Lung (tissue), 12 donors: ENCODE measurements around the gene SMCR8. TPM values are rescaled to one million over a fixed set of nuclear protein-coding genes. Genes with fewer than 3 reads are reported as not detected.

ENCODE experiments used
- ATAC-seq: fragments of 200-7000 bp; cut with Tn5 transposase; one replicate; pipeline ENCODE4 v1.9.1; 2020; ENCODE audit warnings: moderate number of reproducible peaks; ENCODE audit not compliant: insufficient read depth, low FRiP score
- DNase-seq, 3 donors: peaks; one replicate each; pipeline ENCODE4 v3.0.0-alpha.2; 2013 to 2017
- H3K27ac ChIP-seq, 2 donors: one replicate each; pipeline ENCODE4 v1.5.1; 2013; ENCODE audit warnings: mild to moderate bottlenecking in 2 of 2, moderate library complexity in 2 of 2, control low read depth in 1 of 2, inconsistent platforms in 1 of 2, low read depth in 1 of 2, low read length in 1 of 2
- H3K27me3 ChIP-seq, 3 donors: one replicate each; pipeline ENCODE4 v1.5.1; 2013; ENCODE audit warnings: low read length in 2 of 3; ENCODE audit not compliant: control insufficient read depth in 3 of 3, insufficient read depth in 3 of 3
- H3K36me3 ChIP-seq, 4 donors: one replicate each; pipeline ENCODE4 v1.5.1; 2013; ENCODE audit warnings: low read length in 4 of 4, mild to moderate bottlenecking in 1 of 4, moderate library complexity in 1 of 4; ENCODE audit not compliant: control insufficient read depth in 4 of 4, insufficient read depth in 4 of 4
- H3K4me1 ChIP-seq, 5 donors: one replicate each; pipeline ENCODE4 v1.5.1; 2013; ENCODE audit warnings: low read length in 5 of 5, mild to moderate bottlenecking in 2 of 5, moderate library complexity in 1 of 5; ENCODE audit not compliant: control insufficient read depth in 5 of 5, insufficient read depth in 5 of 5
- H3K4me3 ChIP-seq: one replicate; pipeline ENCODE4 v1.5.1; 2013; ENCODE audit warnings: mild to moderate bottlenecking, control low read depth, moderate library complexity
- H3K9ac ChIP-seq, 2 donors: one replicate each; pipeline ENCODE4 v1.5.1; 2013; ENCODE audit warnings: low read length in 2 of 2, control low read depth in 1 of 2; ENCODE audit not compliant: insufficient read depth in 1 of 2
- H3K9me3 ChIP-seq, 4 donors: one replicate each; pipeline ENCODE4 v1.5.1; 2013; ENCODE audit warnings: low read length in 3 of 4, mild to moderate bottlenecking in 1 of 4, moderate library complexity in 1 of 4; ENCODE audit not compliant: control insufficient read depth in 4 of 4, insufficient read depth in 3 of 4
- WGBS, 2 donors: extraction: QIAGEN DNeasy Blood & Tissue Kit; methylation state at CpG; one replicate each; pipeline ENCODE4 v1.1.7; 2013; 5-methylcytosine and 5-hydroxymethylcytosine counted together
- polyA plus RNA-seq, 2 donors: library from polyadenylated mRNA; stranded (reverse); fragments of 200-250 nt; gene quantifications; one replicate each; pipeline ENCODE4 v1.2.1, GENCODE V29; 2013
- total RNA-seq, 2 donors: library from RNA; depleted of rRNA in 1 of 2; stranded (reverse); fragments of >200 nt in 1 of 2; gene quantifications; one replicate each; pipeline ENCODE4 v1.2.1, GENCODE V29; 2014 to 2021
- TF ChIP-seq, protein P1 (sequence below): IDR thresholded peaks from 2 replicates; pipeline ENCODE4 v1.5.1; 2012; ENCODE audit warnings: mild to moderate bottlenecking; ENCODE audit errors: control extremely low read depth, extremely low read depth
- donor health status: control.
- donor health status: control.
- donor health status: Bipolar disorder and iron deficiency.
- donor health status: healthy.
- donor health status: DM: yes; HTN: yes; CAD: no.

SMCR8 gene
- total and polyA plus RNA-seq, 4 donors = 4.2 to 20.9 (median 15.1) TPM

DNA sequence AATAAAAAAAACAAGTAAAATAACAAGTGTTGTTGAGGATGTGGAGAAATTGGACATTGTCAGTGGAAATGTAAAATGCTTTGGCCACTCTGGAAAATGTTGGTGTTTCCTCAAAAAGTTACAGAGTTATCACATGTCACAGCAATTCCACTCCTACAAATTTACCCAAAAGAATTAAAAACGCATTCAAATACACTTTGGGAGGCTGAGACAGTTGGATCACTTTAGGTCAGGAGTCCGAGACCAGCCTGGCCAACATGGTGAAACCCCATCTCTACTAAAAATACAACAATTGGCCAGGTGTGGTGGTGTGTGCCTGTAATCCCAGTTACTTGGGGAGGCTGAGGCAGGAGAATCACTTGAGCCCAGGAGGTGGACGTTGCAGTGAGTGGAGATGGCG is 5.9 kb upstream of the SMCR8 start:
- no peak for ATAC-seq

DNA sequence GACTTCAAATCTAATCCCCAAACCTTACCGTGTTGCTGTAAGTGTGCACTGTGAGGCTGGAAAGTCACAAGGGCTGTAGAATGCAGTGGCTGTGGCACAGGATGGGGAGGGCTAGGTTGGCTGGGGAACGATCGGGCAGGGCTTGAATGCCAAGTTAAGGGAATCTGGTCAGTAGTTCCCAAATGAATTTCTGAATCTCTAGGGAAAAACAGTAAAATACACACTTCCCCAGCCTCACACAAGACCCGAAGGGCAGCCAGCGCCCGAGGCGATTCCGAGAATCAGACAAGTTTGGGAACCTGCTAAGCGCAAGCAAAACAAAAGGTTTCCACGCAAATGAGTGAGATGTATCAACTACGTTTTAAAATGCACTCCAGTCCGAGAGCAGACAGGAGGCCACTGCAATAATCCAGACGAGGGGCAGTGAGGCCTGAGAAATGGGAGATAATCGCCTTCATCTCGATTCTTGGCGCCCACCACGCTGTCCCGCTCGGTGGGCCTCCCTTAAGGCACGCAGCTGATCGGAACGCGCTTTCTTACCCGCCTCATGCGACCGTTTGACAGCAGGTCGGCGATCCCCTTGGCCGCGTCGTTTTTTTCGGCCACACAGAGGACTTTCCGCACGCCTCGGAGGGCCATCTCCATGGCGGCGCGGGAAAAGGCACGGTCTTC is 898 bp upstream of the SMCR8 start:
- DNase-seq (peak in 2 of 3 donors; percentile 3 to 5), ATAC-seq (no peak)
- Histone ChIP-seq H3K4me1 (peaks cover 8 to 48% (median 30%) of the 10 kb centered on the region in 5 donors), H3K27ac (peak overlapping the region; percentile 82 to 99), H3K4me3 (peak overlapping the region; percentile 74), H3K27me3 (no peaks in the 10 kb centered on the region), H3K36me3 (peaks cover 0 to 19% (median 15%) of the 10 kb centered on the region in 4 donors), H3K9ac (peak overlapping the region; percentile 34 to 86), H3K9me3 (no peaks in the 10 kb centered on the region)
- TF ChIP-seq, protein P1, sequence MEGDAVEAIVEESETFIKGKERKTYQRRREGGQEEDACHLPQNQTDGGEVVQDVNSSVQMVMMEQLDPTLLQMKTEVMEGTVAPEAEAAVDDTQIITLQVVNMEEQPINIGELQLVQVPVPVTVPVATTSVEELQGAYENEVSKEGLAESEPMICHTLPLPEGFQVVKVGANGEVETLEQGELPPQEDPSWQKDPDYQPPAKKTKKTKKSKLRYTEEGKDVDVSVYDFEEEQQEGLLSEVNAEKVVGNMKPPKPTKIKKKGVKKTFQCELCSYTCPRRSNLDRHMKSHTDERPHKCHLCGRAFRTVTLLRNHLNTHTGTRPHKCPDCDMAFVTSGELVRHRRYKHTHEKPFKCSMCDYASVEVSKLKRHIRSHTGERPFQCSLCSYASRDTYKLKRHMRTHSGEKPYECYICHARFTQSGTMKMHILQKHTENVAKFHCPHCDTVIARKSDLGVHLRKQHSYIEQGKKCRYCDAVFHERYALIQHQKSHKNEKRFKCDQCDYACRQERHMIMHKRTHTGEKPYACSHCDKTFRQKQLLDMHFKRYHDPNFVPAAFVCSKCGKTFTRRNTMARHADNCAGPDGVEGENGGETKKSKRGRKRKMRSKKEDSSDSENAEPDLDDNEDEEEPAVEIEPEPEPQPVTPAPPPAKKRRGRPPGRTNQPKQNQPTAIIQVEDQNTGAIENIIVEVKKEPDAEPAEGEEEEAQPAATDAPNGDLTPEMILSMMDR = no peak
- 0% methylated on average over 39 of the region's 39 CpGs for whole genome bisulfite sequencing, 2 donors

More for the DNA sequence above, 5.9 kb upstream of the SMCR8 start:
- TF ChIP-seq, protein P1 = no peak
- 92 to 97% methylated on average over 4 of the region's 4 CpGs for WGBS, 2 donors
- peaks cover 0 to 22% (median 4%) of the 10 kb centered on the region in 5 donors for H3K4me1 ChIP-seq
- no peaks in the 10 kb centered on the region for H3K9me3 ChIP-seq
- no peak for DNase-seq
- H3K27ac ChIP-seq = no peak overlapping the region
- H3K4me3 ChIP-seq = no peak overlapping the region
- H3K9ac ChIP-seq = no peak overlapping the region
- peaks cover 10 to 24% (median 23%) of the 10 kb centered on the region in 4 donors for H3K36me3 ChIP-seq
- no peaks in the 10 kb centered on the region for H3K27me3 ChIP-seq

DNA sequence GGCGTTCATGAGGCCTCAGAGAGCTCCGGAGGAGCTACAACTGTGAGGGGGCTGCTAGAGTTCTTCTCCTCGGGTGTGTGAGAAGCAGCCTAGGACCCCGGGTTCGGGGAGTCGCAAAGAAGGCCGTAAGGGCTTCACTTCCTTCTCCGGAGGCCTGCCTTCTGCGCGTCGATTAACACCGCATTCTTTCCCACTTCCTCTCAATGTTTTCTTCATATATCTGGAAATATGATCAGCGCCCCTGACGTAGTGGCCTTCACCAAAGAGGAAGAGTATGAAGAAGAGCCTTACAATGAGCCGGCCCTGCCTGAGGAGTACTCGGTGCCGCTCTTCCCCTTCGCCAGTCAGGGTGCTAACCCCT is 449 bp downstream of the SMCR8 start:
- TF ChIP-seq, protein P1 = no peak
- DNase-seq = no peak
- WGBS, 2 donors = 3 to 5% methylated on average over 18 of the region's 18 CpGs

More for the DNA sequence above, 449 bp downstream of the SMCR8 start:
- H3K9me3 ChIP-seq = no peaks in the 10 kb centered on the region
- H3K36me3 ChIP-seq = peaks cover 0 to 31% (median 19%) of the 10 kb centered on the region in 4 donors
- peak overlapping the region in 1 of 2 donors; percentile 65 for H3K9ac ChIP-seq
- no peaks in the 10 kb centered on the region for H3K27me3 ChIP-seq
- H3K27ac ChIP-seq = peak overlapping the region; percentile 82 to 99
- no peak for ATAC-seq
- peaks cover 8 to 48% (median 32%) of the 10 kb centered on the region in 5 donors for H3K4me1 ChIP-seq
- peak overlapping the region; percentile 98 for H3K4me3 ChIP-seq
